22Rv1 (cell line): ENCODE results near the gene MLLT10.
"Not testable (repeated sequence)": the region's sequence is repeated elsewhere in the genome, so short reads cannot be mapped to it uniquely, and the experiment has no call there.

Source experiments
- H3K27ac ChIP-seq: fragments of 450-650 bp; 2 replicates; pipeline ENCODE4 v1.5.1; 2017
- CTCF ChIP-seq: fragments of 450-650 bp; IDR thresholded peaks from 2 replicates; pipeline ENCODE4 v1.5.1; 2017; ENCODE audit warnings: mild to moderate bottlenecking
- ZFX ChIP-seq: fragments of 450-650 bp; IDR thresholded peaks from 2 replicates; pipeline ENCODE4 v1.6.1; 2017; ENCODE audit warnings: antibody characterized with exemption, borderline replicate concordance

Gene MLLT10

GRCh38 chr10:21587391-21587790 lies 53.4 kb downstream of the MLLT10 start:
- H3K27ac ChIP-seq = no peak overlapping the region
- TF ChIP-seq CTCF (no peak), ZFX (no peak)

- H3K27ac ChIP-seq = not testable (repeated sequence)
Observed at GRCh38 chr10:21588159-21588558, 54.1 kb downstream of the MLLT10 start.

- H3K27ac ChIP-seq = no peak overlapping the region
- no peak for TF ChIP-seq CTCF
- no peak for TF ChIP-seq ZFX
Observed at GRCh38 chr10:21593986-21594385, 60.0 kb downstream of the MLLT10 start.

GRCh38 chr10:21599582-21599981 lies 65.5 kb downstream of the MLLT10 start:
- TF ChIP-seq CTCF (no peak), ZFX (no peak)
- H3K27ac ChIP-seq = no peak overlapping the region

GRCh38 chr10:21600804-21601433 lies 66.9 kb downstream of the MLLT10 start:
- no peak overlapping the region for H3K27ac ChIP-seq
- no peak for TF ChIP-seq CTCF
- TF ChIP-seq ZFX = no peak

GRCh38 chr10:21602313-21602712 lies 68.3 kb downstream of the MLLT10 start:
- H3K27ac ChIP-seq = no peak overlapping the region
- TF ChIP-seq ZFX = no peak
- TF ChIP-seq CTCF = no peak

GRCh38 chr10:21603721-21604120 lies 69.7 kb downstream of the MLLT10 start:
- H3K27ac ChIP-seq = no peak overlapping the region

More at GRCh38 chr10:21603721-21604120, 69.7 kb downstream of the MLLT10 start:
- TF ChIP-seq CTCF (no peak), ZFX (no peak)
